OCI-LY1 (cell line): ENCODE results near the gene MAP3K4.

Source experiments
- H2AFZ ChIP-seq: fragments of 200-600 bp; sonication (generic), shearing (Covaris generic); 2 replicates; pipeline ENCODE4 v1.6.0; 2014; ENCODE audit warnings: antibody characterized with exemption, mild to moderate bottlenecking, low read length
- H3F3A ChIP-seq: fragments of 200-600 bp; sonication (generic), shearing (Covaris generic); 2 replicates; pipeline ENCODE4 v1.6.0; 2014; ENCODE audit warnings: mild to moderate bottlenecking, antibody characterized with exemption, low read length, moderate library complexity; ENCODE audit not compliant: insufficient read depth
- H3K27ac ChIP-seq: fragments of 200-600 bp; sonication (generic); 2 replicates; pipeline ENCODE4 v1.5.1; 2014; ENCODE audit warnings: low read length, mixed run types, mild to moderate bottlenecking, low read depth; ENCODE audit not compliant: poor library complexity, severe bottlenecking
- H3K27me3 ChIP-seq: fragments of 200-600 bp; sonication (generic); 2 replicates; pipeline ENCODE4 v1.6.0; 2014; ENCODE audit warnings: antibody characterized with exemption, mild to moderate bottlenecking, low read length, moderate library complexity; ENCODE audit not compliant: insufficient read depth
- H3K36me3 ChIP-seq: fragments of 200-600 bp; sonication (generic); 2 replicates; pipeline ENCODE4 v1.6.1; 2014; ENCODE audit warnings: mild to moderate bottlenecking, antibody characterized with exemption, low read length, moderate library complexity, mixed read lengths; ENCODE audit not compliant: insufficient read depth
- H3K4me1 ChIP-seq: fragments of 200-600 bp; sonication (generic); 2 replicates; pipeline ENCODE4 v1.5.1; 2014; ENCODE audit warnings: mild to moderate bottlenecking, low read length, moderate library complexity; ENCODE audit not compliant: insufficient read depth, severe bottlenecking
- H3K4me2 ChIP-seq: fragments of 200-600 bp; sonication (generic), shearing (Covaris generic); 2 replicates; pipeline ENCODE4 v1.6.1; 2014; ENCODE audit warnings: low read length
- H3K4me3 ChIP-seq: fragments of 200-600 bp; sonication (generic); 2 replicates; pipeline ENCODE4 v1.5.1; 2014; ENCODE audit warnings: low read length, low read depth, mild to moderate bottlenecking, mixed read lengths; ENCODE audit not compliant: poor library complexity, severe bottlenecking
- H3K79me2 ChIP-seq: fragments of 200-600 bp; shearing (Covaris generic); 2 replicates; pipeline ENCODE4 v1.6.1; 2016; ENCODE audit warnings: mixed run types, low read length, mixed read lengths; ENCODE audit not compliant: insufficient read depth
- H3K9ac ChIP-seq: fragments of 200-600 bp; sonication (generic), shearing (Covaris generic); 2 replicates; pipeline ENCODE4 v1.6.1; 2014; ENCODE audit warnings: mild to moderate bottlenecking, low read length, mixed read lengths
- H3K9me2 ChIP-seq: fragments of 200-600 bp; sonication (generic), shearing (Covaris generic); 2 replicates; pipeline ENCODE4 v1.6.1; 2014; ENCODE audit warnings: low read depth, mild to moderate bottlenecking, low read length, mixed read lengths
- H3K9me3 ChIP-seq: fragments of 200-600 bp; shearing (Covaris generic); 2 replicates; pipeline ENCODE4 v1.6.1; 2014; ENCODE audit warnings: low read length, mixed read lengths
- H4K20me1 ChIP-seq: fragments of 200-600 bp; sonication (generic), shearing (Covaris generic); 2 replicates; pipeline ENCODE4 v1.6.0; 2016; ENCODE audit warnings: mild to moderate bottlenecking, low read length; ENCODE audit not compliant: insufficient read depth
- CTCF ChIP-seq: fragments of 200-600 bp; sonication (generic), shearing (Covaris generic); IDR thresholded peaks from 2 replicates; pipeline ENCODE4 v1.5.1; 2017; ENCODE audit warnings: mild to moderate bottlenecking, antibody characterized with exemption, low read length, moderate library complexity, mixed read lengths
- EZH2 ChIP-seq: fragments of 200-600 bp; sonication (generic), shearing (Covaris generic); IDR thresholded peaks from 2 replicates; pipeline ENCODE4 v1.8.0; 2017; ENCODE audit warnings: borderline replicate concordance, mixed run types, mild to moderate bottlenecking, antibody characterized with exemption, low read length, moderate library complexity, mixed read lengths

The MAP3K4 gene

GRCh38 chr6:161128230-161128629 lies 136.7 kb downstream of the MAP3K4 start:
- Histone ChIP-seq H3K36me3 (no peaks in the 10 kb centered on the region), H2AFZ (no peak overlapping the region), H3K9me3 (no peaks in the 10 kb centered on the region), H4K20me1 (no peaks in the 10 kb centered on the region), H3K9me2 (no peaks in the 10 kb centered on the region), H3K27ac (no peak overlapping the region), H3K27me3 (no peaks in the 10 kb centered on the region), H3K9ac (no peak overlapping the region), H3K4me1 (no peaks in the 10 kb centered on the region), H3K4me2 (no peak overlapping the region), H3K4me3 (no peak overlapping the region), H3F3A (no peaks in the 10 kb centered on the region), H3K79me2 (no peaks in the 10 kb centered on the region)
- no peak for TF ChIP-seq CTCF
- TF ChIP-seq EZH2, result no peak

DNA sequence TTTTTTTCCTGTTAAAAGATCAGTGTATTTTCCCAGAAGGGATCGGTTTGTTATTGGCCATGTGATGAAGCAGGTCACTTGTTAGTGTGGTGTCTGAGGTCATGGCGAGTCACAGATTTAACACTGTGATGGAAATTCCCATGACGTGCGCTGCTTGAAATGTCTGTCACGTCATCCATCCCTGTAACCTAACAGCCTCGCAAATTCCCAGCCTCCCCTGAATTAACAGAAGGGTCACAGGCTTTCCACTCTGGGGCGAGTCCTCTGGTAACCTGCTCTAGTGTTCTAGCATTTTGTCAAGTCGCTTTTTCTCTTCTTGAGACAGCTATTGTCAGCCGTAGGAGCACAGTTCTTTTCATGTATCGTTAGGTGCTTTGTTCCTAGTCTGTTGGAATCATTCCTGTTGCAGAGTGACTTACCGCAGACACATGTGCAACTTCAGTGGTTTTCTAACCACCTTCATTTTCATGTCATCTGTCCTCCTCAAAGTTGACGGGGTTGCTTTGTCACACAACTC lies 137.2 kb downstream of the MAP3K4 start:
- Histone ChIP-seq H3K79me2 (no peaks in the 10 kb centered on the region), H3F3A (no peaks in the 10 kb centered on the region), H3K9me2 (no peaks in the 10 kb centered on the region), H2AFZ (no peak overlapping the region), H3K36me3 (no peaks in the 10 kb centered on the region), H3K27ac (no peak overlapping the region), H4K20me1 (no peaks in the 10 kb centered on the region), H3K9ac (no peak overlapping the region), H3K27me3 (no peaks in the 10 kb centered on the region), H3K4me1 (no peaks in the 10 kb centered on the region), H3K4me2 (no peak overlapping the region), H3K4me3 (no peak overlapping the region), H3K9me3 (no peaks in the 10 kb centered on the region)
- TF ChIP-seq CTCF, result no peak
- TF ChIP-seq EZH2, result no peak

DNA sequence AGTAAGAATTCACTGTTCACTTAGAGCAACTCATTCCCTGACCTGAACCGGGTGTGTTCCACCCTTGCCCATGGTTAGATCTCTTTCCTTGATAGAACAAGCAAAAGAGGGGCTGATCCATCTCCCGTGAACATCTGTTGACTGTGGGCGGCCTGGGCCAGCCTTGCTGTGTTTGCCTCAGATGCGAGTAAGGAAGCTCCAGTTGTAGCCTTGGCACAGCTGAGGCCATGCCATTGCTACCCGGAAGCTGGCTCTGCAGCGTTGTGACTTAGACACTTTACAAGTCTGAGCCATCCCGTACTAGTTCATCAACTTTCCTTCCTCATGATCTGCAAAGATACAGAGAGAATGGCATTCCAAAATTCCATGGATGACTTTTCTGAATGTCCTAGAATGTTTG lies 139.0 kb downstream of the MAP3K4 start:
- Histone ChIP-seq H3F3A (no peaks in the 10 kb centered on the region), H3K27me3 (no peaks in the 10 kb centered on the region), H4K20me1 (no peaks in the 10 kb centered on the region), H3K4me3 (no peak overlapping the region), H3K4me1 (peaks cover 7% of the 10 kb centered on the region), H3K27ac (no peak overlapping the region), H3K9ac (no peak overlapping the region), H3K9me2 (no peaks in the 10 kb centered on the region), H3K4me2 (no peak overlapping the region), H2AFZ (no peak overlapping the region), H3K36me3 (no peaks in the 10 kb centered on the region), H3K79me2 (no peaks in the 10 kb centered on the region), H3K9me3 (no peaks in the 10 kb centered on the region)
- TF ChIP-seq CTCF (no peak), EZH2 (no peak)
